B cell (primary cell): ENCODE measurements around the gene CD274.

Experiments
- CTCF ChIP-seq: fragments of 200-600 bp; IDR thresholded peaks from one replicate; pipeline ENCODE4 v1.8.0; 2022; ENCODE audit warnings: antibody characterized with exemption, mild to moderate bottlenecking
- EZH2 ChIP-seq: IDR thresholded peaks from 2 replicates; pipeline ENCODE4 v1.6.1; 2012; ENCODE audit warnings: borderline replicate concordance, low read depth, mild to moderate bottlenecking, moderate library complexity, low read length; ENCODE audit not compliant: insufficient read depth, poor library complexity, severe bottlenecking

- TF ChIP-seq CTCF = no peak
- TF ChIP-seq EZH2 = no peak
These were observed 2.3 kb upstream of the CD274 start for GRCh38 chr9:5448016-5448415.
